ENCODE results near the gene DCAKD. TPM values are rescaled to one million over a fixed set of nuclear protein-coding genes. Genes with fewer than 3 reads are reported as not detected.

Gene DCAKD
- total and polyA plus RNA-seq, 2 donors (not counting 3 experiments of a cell fraction or from before 2014, with no cell fraction given): 30.8 to 36.5 TPM

- no peak overlapping the region for H3K27ac ChIP-seq (ENCODE audit: insufficient read depth, low read depth, low read length)
- BruUV-seq (replicated peaks): no TSS peak
- POLR2A ChIA-PET: no interaction called here
- H2AFZ ChIP-seq (ENCODE audit: low read depth, low read length): no peak overlapping the region
- H3K4me2 ChIP-seq (ENCODE audit: insufficient read depth, low read length): no peak overlapping the region
- no peak for TF ChIP-seq JUN (IDR thresholded peaks at IDR 0.05; ENCODE audit: borderline replicate concordance, insufficient read depth, insufficient read length, low read depth)
- TF ChIP-seq MYC (IDR thresholded peaks at IDR 0.05; ENCODE audit: low read depth, low read length): no peak
- no peak for TF ChIP-seq FOS (IDR thresholded peaks at IDR 0.05; ENCODE audit: borderline replicate concordance, insufficient read depth, low read length)
- TF ChIP-seq CTCF (IDR thresholded peaks at IDR 0.05; ENCODE audit: extremely low read depth in 1 of 2, insufficient read depth in 1 of 2, low read depth in 1 of 2, low read length in 2 of 2): no peak
- TF ChIP-seq MAX (IDR thresholded peaks at IDR 0.05; ENCODE audit: insufficient read depth, insufficient read length): no peak
- no peak for TF ChIP-seq EZH2 (IDR thresholded peaks at IDR 0.05; ENCODE audit: borderline replicate concordance, low read depth, low read length, severe bottlenecking)
- no peak for TF ChIP-seq GATA2 (IDR thresholded peaks at IDR 0.05; ENCODE audit: insufficient read depth, insufficient read length, low read depth, low read length)
- TF ChIP-seq POLR2AphosphoS5 (IDR thresholded peaks at IDR 0.05; ENCODE audit: insufficient read depth, low read depth, low read length): no peak
- peaks cover 10 to 16% of the 10 kb centered on the region in 2 experiments for H3K27me3 ChIP-seq (ENCODE audit: control insufficient read depth in 2 of 2, insufficient read depth in 2 of 2, low read length in 2 of 2)
- DNase-seq (ENCODE audit: low read depth, low spot score) (no peak), FAIRE-seq (no peak)
- H3K9me1 ChIP-seq (replicated peaks; ENCODE audit: control insufficient read depth, extremely low read depth, insufficient read depth, low read length): no peaks in the 10 kb centered on the region
- H3K4me3 ChIP-seq (replicated peaks in 1 of 3; ENCODE audit: insufficient read depth in 1 of 3, low read depth in 1 of 3, low read length in 3 of 3): no peak overlapping the region
- no peaks in the 10 kb centered on the region for H3K9me3 ChIP-seq (replicated peaks; ENCODE audit: control insufficient read depth, insufficient read depth, low read length)
- CTCF ChIA-PET: interaction anchor here (0.9 to 2.7 kb wide), 6 partner anchors 17 to 225 kb away, joined by 3 to 12 read pairs (median 3); partner anchors contain the start of gene ACBD4
- intact Hi-C loops (cut with micrococcal nuclease) (no loop called here), dilution Hi-C loops (cut with MboI; ENCODE audit: extremely low pct_ligation_motif_present, low sequenced_read_pairs) (no loop called here)
- H3K79me2 ChIP-seq (ENCODE audit: control insufficient read depth, insufficient read depth, low read length): no peaks in the 10 kb centered on the region
- H4K20me1 ChIP-seq (replicated peaks; ENCODE audit: control insufficient read depth, extremely low read depth, insufficient read depth, low read length): no peaks in the 10 kb centered on the region
- no peak overlapping the region for H3K9ac ChIP-seq (replicated peaks; ENCODE audit: extremely low read depth, insufficient read depth, low read length)
- H3K36me3 ChIP-seq (ENCODE audit: control insufficient read depth in 2 of 2, extremely low read depth in 1 of 2, insufficient read depth in 2 of 2, low read length in 2 of 2): no peaks in the 10 kb centered on the region
- H3K4me1 ChIP-seq (ENCODE audit: control insufficient read depth, extremely low read depth, insufficient read depth, low read length): no peaks in the 10 kb centered on the region
Observed at GRCh38 chr17:45003877-45004276, 47.6 kb downstream of the DCAKD start.
